Muscle layer of duodenum (tissue), 2 donors: ENCODE measurements around the gene SHF.
"Not testable (repeated sequence)": the region's sequence is repeated elsewhere in the genome, so short reads cannot be mapped to it uniquely, and the experiment has no call there.

Source experiments
- H3K27ac ChIP-seq: one replicate; pipeline ENCODE4 v1.7.0; 2013; ENCODE audit warnings: mild to moderate bottlenecking, low read length
- H3K27me3 ChIP-seq: one replicate; pipeline ENCODE4 v1.7.0; 2013; ENCODE audit warnings: low read depth, mild to moderate bottlenecking, control low read depth, low read length
- H3K36me3 ChIP-seq, 2 donors: one replicate each; pipeline ENCODE4 v1.7.0; 2013; ENCODE audit warnings: low read length in 2 of 2, control low read depth in 1 of 2, mild to moderate bottlenecking in 1 of 2; ENCODE audit not compliant: insufficient read depth in 2 of 2, control insufficient read depth in 1 of 2
- H3K4me1 ChIP-seq, 2 donors: one replicate each; pipeline ENCODE4 v1.7.0; 2013; ENCODE audit warnings: low read length in 2 of 2, mild to moderate bottlenecking in 2 of 2, control low read depth in 1 of 2, moderate library complexity in 1 of 2; ENCODE audit not compliant: insufficient read depth in 2 of 2, control insufficient read depth in 1 of 2
- H3K4me3 ChIP-seq, 2 donors: one replicate each; pipeline ENCODE4 v1.7.0; 2013; ENCODE audit warnings: low read length in 2 of 2, low read depth in 1 of 2, mild to moderate bottlenecking in 1 of 2
- H3K9me3 ChIP-seq, 2 donors: one replicate each; pipeline ENCODE4 v1.7.0; 2013; ENCODE audit warnings: low read length in 2 of 2, control low read depth in 1 of 2, mild to moderate bottlenecking in 1 of 2; ENCODE audit not compliant: control insufficient read depth in 1 of 2
- donor health status: healthy.

The SHF gene

GRCh38 chr15:45138814-45139765 is 48.7 kb downstream of the SHF start:
- Histone ChIP-seq H3K27me3 (peaks cover 21% of the 10 kb centered on the region), H3K27ac (no peak overlapping the region), H3K4me3 (no peak overlapping the region)

DNA sequence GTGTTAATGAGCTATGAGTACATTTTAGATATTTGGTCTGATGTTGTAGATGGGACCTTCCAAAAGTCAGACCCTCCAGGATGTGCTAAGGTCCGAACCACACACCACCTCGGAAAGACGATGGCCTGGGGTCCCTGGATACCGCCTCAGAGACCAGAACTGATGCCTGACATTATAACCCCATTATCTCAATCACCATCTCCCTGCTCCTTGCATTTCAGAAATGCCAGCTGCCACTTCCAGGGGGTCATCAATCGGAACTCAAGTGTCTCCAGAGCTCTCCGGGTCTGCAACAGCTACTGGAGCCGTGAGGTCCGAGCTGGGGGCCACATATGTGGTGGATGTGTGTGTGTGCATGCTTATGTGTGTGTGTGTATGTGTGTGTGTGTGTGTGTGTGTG is 50.1 kb downstream of the SHF start:
- Histone ChIP-seq H3K4me3 (no peak overlapping the region), H3K36me3 (no peaks in the 10 kb centered on the region), H3K27ac (no peak overlapping the region), H3K9me3 (no peaks in the 10 kb centered on the region), H3K4me1 (peaks cover 0 to 7% of the 10 kb centered on the region in 2 donors), H3K27me3 (peaks cover 30% of the 10 kb centered on the region)

More at GRCh38 chr15:45138814-45139765, 48.7 kb downstream of the SHF start:
- Histone ChIP-seq H3K36me3 (no peaks in the 10 kb centered on the region), H3K9me3 (no peaks in the 10 kb centered on the region), H3K4me1 (peaks cover 0 to 7% of the 10 kb centered on the region in 2 donors)

- Histone ChIP-seq H3K36me3 (no peaks in the 10 kb centered on the region), H3K4me1 (peaks cover 0 to 7% of the 10 kb centered on the region in 2 donors), H3K4me3 (no peak overlapping the region), H3K27me3 (peaks cover 30% of the 10 kb centered on the region), H3K9me3 (no peaks in the 10 kb centered on the region), H3K27ac (no peak overlapping the region)
Measured at GRCh38 chr15:45136378-45136764, 51.4 kb downstream of the SHF start.

- not testable (repeated sequence) for H3K36me3 ChIP-seq, H3K27ac ChIP-seq, H3K4me3 ChIP-seq, H3K9me3 ChIP-seq, H3K4me1 ChIP-seq
- H3K27me3 ChIP-seq = peaks cover 30% of the 10 kb centered on the region
Measured at GRCh38 chr15:45135705-45136377, 51.9 kb downstream of the SHF start.

DNA sequence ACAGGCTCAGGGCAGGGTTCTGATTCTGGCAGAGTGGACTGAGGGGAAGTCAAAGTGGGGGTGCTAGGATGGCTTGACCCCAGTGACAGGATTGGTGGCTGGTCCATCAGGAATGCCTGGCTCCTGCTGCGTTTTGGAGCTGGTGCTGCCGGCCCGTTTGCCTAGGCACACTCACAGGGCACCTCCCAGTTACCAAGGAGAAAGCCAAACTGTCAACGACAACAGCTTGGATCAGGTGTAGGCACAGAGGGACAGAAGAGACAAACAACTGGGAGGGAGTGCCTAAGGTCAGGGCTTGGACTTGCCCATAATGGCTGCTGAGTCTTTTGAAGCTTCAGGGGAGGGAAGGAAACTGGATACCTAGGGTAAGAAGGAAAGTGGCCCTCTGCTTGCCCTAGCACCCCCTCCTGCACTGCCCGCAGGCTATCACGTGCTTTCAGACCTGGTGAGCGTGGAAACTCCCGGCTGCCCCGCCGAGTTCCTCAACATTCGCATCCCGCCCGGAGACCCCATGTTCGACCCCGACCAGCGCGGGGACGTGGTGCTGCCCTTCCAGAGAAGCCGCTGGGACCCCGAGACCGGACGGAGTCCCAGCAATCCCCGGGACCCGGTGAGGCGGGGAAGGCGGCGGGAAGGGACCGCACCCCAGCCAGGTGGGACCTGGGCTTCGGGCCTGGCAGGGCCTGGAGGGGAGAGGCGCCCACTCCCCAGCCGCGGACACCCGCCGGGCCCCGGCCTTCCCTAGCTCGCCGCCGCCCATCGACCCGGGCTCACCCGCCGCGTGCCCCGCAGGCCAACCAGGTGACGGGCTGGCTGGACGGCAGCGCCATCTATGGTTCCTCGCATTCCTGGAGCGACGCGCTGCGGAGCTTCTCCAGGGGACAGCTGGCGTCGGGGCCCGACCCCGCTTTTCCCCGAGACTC is 52.8 kb downstream of the SHF start:
- Histone ChIP-seq H3K27me3 (peaks cover 39% of the 10 kb centered on the region), H3K4me3 (peak overlapping the region in 1 of 2 donors; percentile 33), H3K27ac (no peak overlapping the region)

GRCh38 chr15:45134046-45134445 is 53.7 kb downstream of the SHF start:
- Histone ChIP-seq H3K9me3 (no peaks in the 10 kb centered on the region), H3K27ac (no peak overlapping the region), H3K27me3 (peaks cover 45% of the 10 kb centered on the region), H3K4me3 (no peak overlapping the region), H3K4me1 (peaks cover 0 to 7% of the 10 kb centered on the region in 2 donors), H3K36me3 (no peaks in the 10 kb centered on the region)

More for the DNA sequence above, 52.8 kb downstream of the SHF start:
- Histone ChIP-seq H3K9me3 (no peaks in the 10 kb centered on the region), H3K4me1 (peaks cover 0 to 7% of the 10 kb centered on the region in 2 donors), H3K36me3 (no peaks in the 10 kb centered on the region)

- Histone ChIP-seq H3K9me3 (no peaks in the 10 kb centered on the region), H3K36me3 (no peaks in the 10 kb centered on the region), H3K27ac (no peak overlapping the region), H3K27me3 (peaks cover 50% of the 10 kb centered on the region), H3K4me1 (peaks cover 0 to 7% of the 10 kb centered on the region in 2 donors), H3K4me3 (no peak overlapping the region)
Measured at GRCh38 chr15:45133561-45133920, 54.2 kb downstream of the SHF start.

GRCh38 chr15:45132844-45133560 is 54.8 kb downstream of the SHF start:
- Histone ChIP-seq H3K4me1 (peaks cover 0 to 7% of the 10 kb centered on the region in 2 donors), H3K9me3 (no peaks in the 10 kb centered on the region), H3K36me3 (no peaks in the 10 kb centered on the region), H3K4me3 (no peak overlapping the region), H3K27me3 (peaks cover 55% of the 10 kb centered on the region), H3K27ac (no peak overlapping the region)

DNA sequence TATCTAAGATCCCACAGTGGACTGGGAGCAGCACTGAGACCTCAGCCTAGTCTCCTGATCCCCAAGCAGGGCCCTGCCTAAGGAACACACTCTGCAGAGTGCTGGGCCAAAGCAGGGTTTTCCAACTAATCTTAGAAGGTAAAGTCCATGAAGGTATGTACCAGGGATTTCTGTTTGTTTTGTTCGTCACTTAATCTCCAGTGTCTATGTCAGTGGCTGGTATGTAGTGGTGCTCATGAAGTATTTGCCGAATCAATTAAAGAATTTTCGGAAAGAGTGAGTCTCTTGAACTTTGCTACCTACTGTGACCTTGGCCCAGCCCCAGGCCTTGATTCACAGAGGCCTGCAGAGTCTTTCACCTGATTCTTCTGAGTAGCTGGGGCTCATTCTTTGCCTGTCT is 56.3 kb downstream of the SHF start:
- peaks cover 0 to 7% of the 10 kb centered on the region in 2 donors for H3K4me1 ChIP-seq
- H3K27ac ChIP-seq = no peak overlapping the region
- H3K36me3 ChIP-seq = no peaks in the 10 kb centered on the region
- no peak overlapping the region for H3K4me3 ChIP-seq
- H3K9me3 ChIP-seq = no peaks in the 10 kb centered on the region
- peaks cover 59% of the 10 kb centered on the region for H3K27me3 ChIP-seq

DNA sequence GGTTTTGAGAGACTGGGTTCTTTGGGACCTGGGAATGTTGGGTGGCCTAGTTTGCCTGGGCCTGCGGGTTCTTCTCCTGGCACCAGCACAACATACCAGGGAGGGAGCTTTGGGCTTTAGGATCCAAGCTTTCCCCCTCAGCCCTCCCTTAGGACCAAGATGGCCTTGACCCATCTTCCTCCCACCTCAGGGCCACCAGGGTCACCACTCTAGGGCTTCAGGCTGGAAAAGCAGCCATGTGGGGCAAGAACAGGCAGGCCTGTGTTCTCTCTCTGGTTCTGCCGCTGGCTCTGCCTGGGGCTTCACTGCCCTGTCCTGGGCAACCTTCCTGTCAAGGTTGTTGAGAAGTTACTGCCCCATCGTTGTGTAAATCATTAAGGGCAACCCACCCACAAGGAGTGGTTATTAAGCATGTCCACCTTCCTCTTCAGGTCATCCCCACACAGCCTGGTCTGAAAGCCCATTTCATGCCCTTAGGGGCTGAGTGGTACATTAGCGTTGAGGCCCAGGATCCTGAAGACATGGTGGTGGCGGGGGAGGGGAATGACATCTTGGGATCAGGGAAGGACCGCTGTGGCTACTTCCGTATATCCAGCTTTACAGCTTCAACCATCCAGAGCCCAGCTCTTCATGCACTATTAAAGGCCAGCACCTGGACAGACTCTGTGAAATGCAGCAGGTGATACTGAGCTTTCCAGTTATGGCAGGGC is 57.3 kb downstream of the SHF start:
- Histone ChIP-seq H3K27me3 (peaks cover 53% of the 10 kb centered on the region), H3K36me3 (no peaks in the 10 kb centered on the region), H3K9me3 (no peaks in the 10 kb centered on the region), H3K4me3 (peak overlapping the region in 1 of 2 donors; percentile 45), H3K27ac (no peak overlapping the region), H3K4me1 (peaks cover 0 to 6% of the 10 kb centered on the region in 2 donors)
